Testis (tissue), 3 donors: ENCODE measurements around the gene C1QL2. TPM values are rescaled to one million over a fixed set of nuclear protein-coding genes. Genes with fewer than 3 reads are reported as not detected.

Experiments used
- DNase-seq: peaks from one replicate; pipeline ENCODE4 v3.0.0-alpha.2; 2019
- H3K27ac ChIP-seq, 2 donors: fragments of 200-600 bp; sonication (generic); one replicate each; pipeline ENCODE4 v1.5.1; 2019
- H3K27me3 ChIP-seq: fragments of 200-600 bp; sonication (generic); one replicate; pipeline ENCODE4 v1.5.1; 2019
- H3K36me3 ChIP-seq: fragments of 200-600 bp; sonication (generic); one replicate; pipeline ENCODE4 v1.5.1; 2017; ENCODE audit warnings: low read depth; ENCODE audit errors: missing control alignments
- H3K4me1 ChIP-seq: fragments of 200-600 bp; sonication (generic); one replicate; pipeline ENCODE4 v1.5.1; 2019
- H3K4me3 ChIP-seq, 2 donors: fragments of 200-600 bp; sonication (generic); one replicate each; pipeline ENCODE4 v1.5.1; 2017 to 2019
- H3K9me3 ChIP-seq: fragments of 200-600 bp; sonication (generic); one replicate; pipeline ENCODE4 v1.5.1; 2017
- CTCF ChIP-seq, 3 experiments: fragments of 450-650 bp in 2 of 3; fragments of 200-600 bp in 1 of 3; sonication (generic) in 1 of 3; IDR thresholded peaks; one replicate each; pipeline ENCODE4 v1.5.1; 2016 to 2019; ENCODE audit warnings: antibody characterized with exemption in 3 of 3, mild to moderate bottlenecking in 2 of 3, moderate library complexity in 1 of 3
- POLR2A ChIP-seq: fragments of 450-650 bp; IDR thresholded peaks from one replicate; pipeline ENCODE4 v1.6.1; 2017; ENCODE audit warnings: antibody characterized with exemption, mild to moderate bottlenecking, moderate library complexity
- WGBS, 2 donors: methylation state at CpG; one replicate each; pipeline ENCODE4 v1.1.5; 2018; 5-methylcytosine and 5-hydroxymethylcytosine counted together
- intact Hi-C: fragments of 100-400 bp; cut with DNase I; formaldehyde crosslinking; loops from one replicate; pipeline ENCODE4 v1.15.1; 2023; ENCODE audit warnings: low total_unique reads
- polyA plus RNA-seq: library from polyadenylated mRNA; stranded (reverse); fragments of 350-450 nt; fragmentation: Illumina TruSeq; extraction: RNeasy Lipid Tissue Mini Kit (QIAGEN cat#74804); gene quantifications from one replicate; pipeline ENCODE4 v1.2.3, GENCODE V29; 2014; ENCODE audit warnings: low read depth, low replicate concordance; ENCODE audit not compliant: insufficient read depth
- total RNA-seq, 2 donors: library from RNA; depleted of rRNA; stranded (reverse); fragments of >200 nt; gene quantifications; one replicate each; pipeline ENCODE4 v1.2.3, GENCODE V29; 2016

The C1QL2 gene
- total and polyA plus RNA-seq, 3 donors from 2014 or later: 0.55 to 1.2 TPM; not detected in 1

- Histone ChIP-seq H3K4me1 (no peaks in the 10 kb centered on the region), H3K27me3 (no peaks in the 10 kb centered on the region), H3K27ac (no peak overlapping the region), H3K9me3 (no peaks in the 10 kb centered on the region), H3K36me3 (no peaks in the 10 kb centered on the region), H3K4me3 (no peak overlapping the region)
- WGBS, 2 donors: 93% methylated on average over 6 of the region's 6 CpGs; no CpG with 5 or more reads in 1 of the 2 donors
- intact Hi-C loops: no loop called here
- no peak for DNase-seq
- no peak for TF ChIP-seq CTCF (IDR thresholded peaks at IDR 0.05)
Measured at GRCh38 chr2:119178776-119179175, 20.2 kb upstream of the C1QL2 start.

DNA sequence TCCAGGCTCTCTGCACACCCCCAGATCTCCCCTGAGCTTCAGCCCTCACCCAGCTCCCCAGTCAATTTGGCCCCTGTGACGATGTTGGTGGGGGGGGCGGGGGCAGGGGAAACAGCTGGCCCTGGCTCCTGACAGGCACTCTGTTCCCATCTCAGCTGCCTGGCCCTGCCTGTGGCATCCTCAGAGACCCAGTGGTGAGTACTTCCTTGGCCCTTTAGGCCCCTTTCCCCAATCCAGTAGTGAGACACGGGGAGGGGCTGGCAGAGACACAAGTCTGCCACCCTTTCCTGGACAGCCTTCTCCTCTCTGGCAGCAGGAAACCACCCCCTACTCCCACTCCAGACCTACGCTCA, 19.3 kb upstream of the C1QL2 start:
- DNase-seq: no peak
- WGBS, 2 donors: 78 to 81% methylated on average over 4 of the region's 4 CpGs
- no peaks in the 10 kb centered on the region for H3K27me3 ChIP-seq
- no peaks in the 10 kb centered on the region for H3K4me1 ChIP-seq
- TF ChIP-seq POLR2A (no peak), CTCF (IDR thresholded peaks at IDR 0.05) (no peak)
- H3K27ac ChIP-seq: no peak overlapping the region
- H3K9me3 ChIP-seq: no peaks in the 10 kb centered on the region
- intact Hi-C loops: no loop called here
- no peaks in the 10 kb centered on the region for H3K36me3 ChIP-seq
- no peak overlapping the region for H3K4me3 ChIP-seq

DNA sequence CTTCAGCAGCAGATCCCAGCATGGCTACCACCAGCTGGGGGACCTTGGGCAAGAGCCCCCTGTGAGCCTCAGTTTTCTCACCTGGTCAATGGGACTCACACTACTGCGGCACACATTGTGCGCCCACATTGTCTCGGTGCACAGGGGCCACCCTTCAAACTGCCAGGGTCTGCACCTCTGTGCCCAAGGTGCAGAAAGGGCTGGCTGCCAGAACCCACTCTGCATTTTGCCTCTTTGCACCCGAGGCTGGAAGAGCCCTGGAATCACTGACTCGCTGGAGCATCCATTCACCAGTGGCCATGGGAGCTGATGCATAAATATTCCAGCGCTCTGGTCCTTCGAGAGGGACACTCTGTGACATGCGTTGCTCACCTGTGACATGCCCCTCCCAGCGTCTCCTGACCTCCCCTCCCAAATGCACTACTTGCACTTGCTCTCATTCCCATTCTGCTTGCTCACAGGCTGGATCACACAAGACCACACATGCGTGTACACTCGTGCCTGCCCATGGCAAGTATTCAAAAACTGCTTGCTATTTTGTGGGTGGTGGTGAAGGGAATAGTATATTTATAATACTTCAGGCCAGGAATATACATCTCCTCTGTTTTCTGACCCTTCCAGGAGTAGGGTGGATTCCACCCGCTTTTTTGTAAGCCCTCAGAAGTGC, 18.8 kb upstream of the C1QL2 start:
- WGBS, 2 donors: 82 to 90% methylated on average over 9 to 12 of the region's 12 CpGs
- no peak for DNase-seq
- no peaks in the 10 kb centered on the region for H3K9me3 ChIP-seq
- no peak overlapping the region for H3K4me3 ChIP-seq
- no peaks in the 10 kb centered on the region for H3K36me3 ChIP-seq
- no peaks in the 10 kb centered on the region for H3K4me1 ChIP-seq
- no peaks in the 10 kb centered on the region for H3K27me3 ChIP-seq
- no peak overlapping the region for H3K27ac ChIP-seq
- intact Hi-C loops: no loop called here
- TF ChIP-seq POLR2A: no peak
- TF ChIP-seq CTCF (IDR thresholded peaks at IDR 0.05): no peak

GRCh38 chr2:119175517-119175916, 17.0 kb upstream of the C1QL2 start:
- H3K36me3 ChIP-seq: no peaks in the 10 kb centered on the region
- no peaks in the 10 kb centered on the region for H3K27me3 ChIP-seq
- no peak for TF ChIP-seq CTCF (IDR thresholded peaks at IDR 0.05)
- no peak for TF ChIP-seq POLR2A
- 75 to 81% methylated on average over 10 of the region's 10 CpGs for WGBS, 2 donors
- DNase-seq: no peak
- no peaks in the 10 kb centered on the region for H3K9me3 ChIP-seq
- H3K4me3 ChIP-seq: no peak overlapping the region
- H3K27ac ChIP-seq: no peak overlapping the region
- no peaks in the 10 kb centered on the region for H3K4me1 ChIP-seq
- intact Hi-C loops: no loop called here

DNA sequence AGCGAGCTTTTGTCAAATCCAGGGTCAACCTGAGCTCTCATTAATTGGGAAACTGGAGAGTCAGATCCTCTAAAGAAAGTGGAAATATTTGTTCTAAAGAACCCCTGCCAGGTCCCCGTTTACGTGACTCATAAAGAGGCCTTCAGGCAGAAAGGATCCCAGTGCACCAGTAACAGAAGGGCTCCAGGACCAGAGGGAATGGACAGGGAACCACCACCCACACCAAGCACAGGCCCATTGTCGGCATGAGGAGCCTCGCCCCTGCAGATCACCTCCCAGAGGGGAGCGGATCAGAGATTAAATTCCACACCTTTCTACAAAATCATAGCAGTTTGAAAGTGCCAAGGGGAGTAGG, 16.4 kb upstream of the C1QL2 start:
- H3K27me3 ChIP-seq: no peaks in the 10 kb centered on the region
- no peak overlapping the region for H3K4me3 ChIP-seq
- no peak overlapping the region for H3K27ac ChIP-seq
- DNase-seq: no peak
- intact Hi-C loops: no loop called here
- WGBS, 2 donors: 71 to 76% methylated on average over 6 of the region's 6 CpGs
- H3K36me3 ChIP-seq: no peaks in the 10 kb centered on the region
- H3K9me3 ChIP-seq: no peaks in the 10 kb centered on the region
- H3K4me1 ChIP-seq: no peaks in the 10 kb centered on the region
- no peak for TF ChIP-seq POLR2A
- TF ChIP-seq CTCF (IDR thresholded peaks at IDR 0.05): no peak
